HepG2 (cell line): ENCODE measurements around the gene ZMYND12. TPM values are rescaled to one million over a fixed set of nuclear protein-coding genes. Genes with fewer than 3 reads are reported as not detected.

Experiments used
- ATAC-seq: fragments of 200-7000 bp; cut with Tn5 transposase; 3 replicates; pipeline ENCODE4 v1.9.1; 2020; ENCODE audit warnings: mild to moderate bottlenecking, moderate library complexity
- BruUV-seq: library from RNA; stranded (reverse); fragments of 400-500 nt; replicated peaks from 2 replicates; lab custom pipeline; 2021; lab: Mats Ljungman, UMichigan
- CTCF ChIA-PET: fragments of 300-600 bp; formaldehyde crosslinking; extraction: SDS; loops from one replicate; lab custom pipeline; 2021; ENCODE audit warnings: low total read pairs, inconsistent platforms, low intra/inter-chr PET ratio; lab: Yijun Ruan, JAX
- POLR2A ChIA-PET: fragments of 350-600 bp; sonication (Branson Sonifier 250); formaldehyde crosslinking; loops from one replicate; lab custom pipeline; 2020; ENCODE audit warnings: antibody characterized with exemption, inconsistent platforms; lab: Yijun Ruan, JAX
- DNase-seq: peaks from one replicate; pipeline ENCODE4 v3.0.0-alpha.2; 2015; ENCODE audit warnings: low spot score
- FAIRE-seq: peaks from 3 replicates; lab custom pipeline; 2011; peaks lifted over from hg19 to GRCh38; lab: Jason Lieb, UNC
- H2AFZ ChIP-seq: one replicate; pipeline ENCODE4 v1.6.1; 2011; ENCODE audit warnings: low read length, inconsistent platforms
- H3K27ac ChIP-seq: fragments of 300-600 bp; 3 replicates; pipeline ENCODE4 v1.8.0; 2011; ENCODE audit warnings: mixed run types, mild to moderate bottlenecking, mixed read lengths, low read length, inconsistent platforms; ENCODE audit not compliant: insufficient read depth; ENCODE audit errors: extremely low read length
- H3K27me3 ChIP-seq, 2 experiments: fragments of 200-600 bp in 1 of 2; 2 replicates in 1 of 2; 3 replicates in 1 of 2; pipeline versions ENCODE4 v1.6.0 to v1.8.0; 2011; ENCODE audit warnings: low read length in 2 of 2, mild to moderate bottlenecking in 2 of 2, moderate library complexity in 2 of 2, inconsistent platforms in 1 of 2; ENCODE audit not compliant: insufficient read depth in 2 of 2, control insufficient read depth in 1 of 2
- H3K36me3 ChIP-seq, 2 experiments: fragments of 200-600 bp in 1 of 2; replicated peaks in 1 of 2; 2 replicates in 1 of 2; 3 replicates in 1 of 2; pipeline versions ENCODE4 v1.5.1 to v1.8.0; 2011; ENCODE audit warnings: low read length in 2 of 2, inconsistent platforms in 1 of 2; ENCODE audit not compliant: insufficient read depth in 2 of 2, control insufficient read depth in 1 of 2
- H3K4me1 ChIP-seq: 2 replicates; pipeline ENCODE4 v1.5.1; 2012; ENCODE audit warnings: low read length, inconsistent platforms; ENCODE audit not compliant: insufficient read depth
- H3K4me2 ChIP-seq: 2 replicates; pipeline ENCODE4 v1.6.0; 2011; ENCODE audit warnings: low read depth, low read length, inconsistent platforms
- H3K4me3 ChIP-seq, 3 experiments: fragments of 200-600 bp in 1 of 3; sonication (generic), shearing (Covaris generic) in 1 of 3; replicated peaks in 1 of 3; 2 replicates each; pipeline ENCODE4 v1.5.1; 2011 to 2016; ENCODE audit warnings: low read length in 3 of 3, inconsistent platforms in 2 of 3, low read depth in 2 of 3, mild to moderate bottlenecking in 2 of 3, control low read depth in 1 of 3, mixed read lengths in 1 of 3; ENCODE audit not compliant: insufficient read depth in 1 of 3
- H3K79me2 ChIP-seq: one replicate; pipeline ENCODE4 v1.6.1; 2011; ENCODE audit warnings: low read length, inconsistent platforms; ENCODE audit not compliant: insufficient read depth
- H3K9ac ChIP-seq: 2 replicates; pipeline ENCODE4 v1.6.0; 2011; ENCODE audit warnings: mild to moderate bottlenecking, low read depth, low read length, inconsistent platforms; ENCODE audit not compliant: insufficient read depth
- H3K9me3 ChIP-seq: 2 replicates; pipeline ENCODE4 v1.5.1; 2012; ENCODE audit warnings: mild to moderate bottlenecking, low read length
- H4K20me1 ChIP-seq: 2 replicates; pipeline ENCODE4 v1.6.0; 2011; ENCODE audit warnings: inconsistent platforms, mild to moderate bottlenecking, low read length, moderate library complexity; ENCODE audit not compliant: insufficient read depth
- FOXC1 ChIP-seq: sonication (generic); formaldehyde crosslinking; IDR thresholded peaks from 2 replicates; pipeline ENCODE4 v1.8.0; 2022; ENCODE audit warnings: mild to moderate bottlenecking, missing genetic modification reagents, borderline replicate concordance
- WGBS: methylation state at CpG from one replicate; pipeline ENCODE4 v1.1.6; 2017; ENCODE audit warnings: low lambda C conversion rate; 5-methylcytosine and 5-hydroxymethylcytosine counted together
- in situ Hi-C: cut with HindIII; loops from 2 replicates; pipeline ENCODE4 v1.10.0; 2017; ENCODE audit warnings: low pct_unique_long_range_greater_than_20kb; ENCODE audit not compliant: extremely low pct_ligation_motif_present
- intact Hi-C: fragments of 100-400 bp; cut with micrococcal nuclease; formaldehyde crosslinking; loops from one replicate; pipeline ENCODE4 v1.10.0; 2022; ENCODE audit not compliant: unreplicated experiment
- polyA plus RNA-seq, 8 experiments: library from polyadenylated mRNA; depleted of rRNA in 3 of 8; stranded (reverse) in 7 of 8; unstranded in 1 of 8; fragments of >200 nt; fragmentation: Illumina TruSeq in 4 of 8; extraction: Trizol in 4 of 8; gene quantifications; 2 replicates each; pipeline versions ENCODE4 v1.2.1 to v1.2.3, GENCODE V29; 2011 to 2016; ENCODE audit warnings: low read depth in 4 of 8, missing spikeins in 1 of 8, mixed read lengths in 1 of 8; ENCODE audit not compliant: insufficient read depth in 1 of 8
- total RNA-seq, 5 experiments: library from RNA; depleted of rRNA; stranded (reverse); fragments of >200 nt; fragmentation: Illumina TruSeq; extraction: Trizol; gene quantifications; 2 replicates each; pipeline ENCODE4 v1.2.3, GENCODE V29; 2016; ENCODE audit warnings: low read depth in 1 of 5
- TF ChIP-seq, protein P1 (sequence below): IDR thresholded peaks from 2 replicates; pipeline ENCODE4 v1.6.1; 2016; ENCODE audit warnings: mild to moderate bottlenecking, missing biosample characterization, missing genetic modification reagents
- TF ChIP-seq, protein P2 (sequence below): sonication (generic); formaldehyde crosslinking; IDR thresholded peaks from 2 replicates; pipeline ENCODE4 v1.4.0; 2020; ENCODE audit warnings: missing genetic modification reagents
- TF ChIP-seq, protein P3 (sequence below): sonication (generic); formaldehyde crosslinking; IDR thresholded peaks from 2 replicates; pipeline ENCODE4 v1.5.0; 2020; ENCODE audit warnings: mild to moderate bottlenecking, missing genetic modification reagents
- TF ChIP-seq, protein P4 (sequence below): sonication (generic); formaldehyde crosslinking; conservative IDR thresholded peaks from 2 replicates; pipeline ENCODE4 v1.8.1; 2023; ENCODE audit warnings: missing genetic modification reagents

ZMYND12 gene
- total and polyA plus RNA-seq, 2 of the 13 experiments (the other 11 are each of a cell fraction or from before 2014, with no cell fraction given), result 0.13 to 0.71 TPM

DNA sequence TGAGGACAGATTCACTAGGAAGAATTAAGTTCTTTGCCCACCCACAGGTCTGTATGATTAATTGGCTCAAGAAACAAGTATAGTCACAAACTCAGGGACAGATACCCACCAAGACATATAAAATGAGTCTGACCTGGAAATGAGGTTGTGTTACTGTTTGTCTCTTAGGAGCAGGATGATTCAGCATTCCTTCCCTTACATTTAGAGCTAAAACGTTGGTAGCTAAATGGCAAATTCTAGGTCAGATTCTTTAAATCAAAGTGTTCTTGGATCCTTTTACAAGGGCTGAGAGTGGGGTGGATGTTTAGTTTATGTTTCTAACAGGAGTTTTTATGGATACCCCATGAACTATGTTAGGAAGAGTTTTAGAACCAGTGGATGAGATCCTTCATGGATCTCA, 70.5 kb downstream of the ZMYND12 start (continued):
- TF ChIP-seq, protein P1, sequence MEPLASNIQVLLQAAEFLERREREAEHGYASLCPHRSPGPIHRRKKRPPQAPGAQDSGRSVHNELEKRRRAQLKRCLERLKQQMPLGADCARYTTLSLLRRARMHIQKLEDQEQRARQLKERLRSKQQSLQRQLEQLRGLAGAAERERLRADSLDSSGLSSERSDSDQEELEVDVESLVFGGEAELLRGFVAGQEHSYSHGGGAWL (CRISPR knock-in tag), result no peak
- TF ChIP-seq, protein P2, sequence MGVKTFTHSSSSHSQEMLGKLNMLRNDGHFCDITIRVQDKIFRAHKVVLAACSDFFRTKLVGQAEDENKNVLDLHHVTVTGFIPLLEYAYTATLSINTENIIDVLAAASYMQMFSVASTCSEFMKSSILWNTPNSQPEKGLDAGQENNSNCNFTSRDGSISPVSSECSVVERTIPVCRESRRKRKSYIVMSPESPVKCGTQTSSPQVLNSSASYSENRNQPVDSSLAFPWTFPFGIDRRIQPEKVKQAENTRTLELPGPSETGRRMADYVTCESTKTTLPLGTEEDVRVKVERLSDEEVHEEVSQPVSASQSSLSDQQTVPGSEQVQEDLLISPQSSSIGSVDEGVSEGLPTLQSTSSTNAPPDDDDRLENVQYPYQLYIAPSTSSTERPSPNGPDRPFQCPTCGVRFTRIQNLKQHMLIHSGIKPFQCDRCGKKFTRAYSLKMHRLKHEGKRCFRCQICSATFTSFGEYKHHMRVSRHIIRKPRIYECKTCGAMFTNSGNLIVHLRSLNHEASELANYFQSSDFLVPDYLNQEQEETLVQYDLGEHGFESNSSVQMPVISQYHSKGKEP (CRISPR knock-in tag), result no peak

DNA sequence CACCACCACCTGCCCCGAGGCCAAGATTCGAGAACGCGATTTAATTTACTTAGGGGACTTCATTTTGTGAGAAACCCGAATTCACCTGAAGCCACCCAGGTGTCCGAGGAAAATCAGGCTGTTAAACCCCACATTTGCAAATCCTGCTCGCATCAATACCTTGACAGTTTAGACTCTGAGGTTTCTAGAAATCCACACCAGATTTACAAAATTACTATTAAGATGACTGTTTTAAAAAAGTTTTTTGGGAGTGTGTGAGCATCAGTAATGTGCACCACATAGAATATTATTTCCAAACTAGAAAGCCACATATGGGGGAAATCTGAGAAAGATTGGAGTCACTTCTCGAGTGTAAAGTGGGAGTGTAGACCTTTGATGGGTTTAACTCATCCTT, 74.5 kb downstream of the ZMYND12 start:
- no peaks in the 10 kb centered on the region for H3K9me3 ChIP-seq
- no TSS peak for BruUV-seq
- 34% methylated on average over 8 of the region's 8 CpGs for WGBS
- POLR2A ChIA-PET, result no interaction called here
- DNase-seq, result no peak
- FAIRE-seq, result no peak
- H3K4me2 ChIP-seq, result peak overlapping the region; percentile 98
- CTCF ChIA-PET, result no interaction called here
- ATAC-seq, result no peak
- 0 out of 2 replicates have a peak, but pooled peaks have one; percentile 1 for TF ChIP-seq FOXC1 (CRISPR knock-in tag)
- TF ChIP-seq, protein P3, sequence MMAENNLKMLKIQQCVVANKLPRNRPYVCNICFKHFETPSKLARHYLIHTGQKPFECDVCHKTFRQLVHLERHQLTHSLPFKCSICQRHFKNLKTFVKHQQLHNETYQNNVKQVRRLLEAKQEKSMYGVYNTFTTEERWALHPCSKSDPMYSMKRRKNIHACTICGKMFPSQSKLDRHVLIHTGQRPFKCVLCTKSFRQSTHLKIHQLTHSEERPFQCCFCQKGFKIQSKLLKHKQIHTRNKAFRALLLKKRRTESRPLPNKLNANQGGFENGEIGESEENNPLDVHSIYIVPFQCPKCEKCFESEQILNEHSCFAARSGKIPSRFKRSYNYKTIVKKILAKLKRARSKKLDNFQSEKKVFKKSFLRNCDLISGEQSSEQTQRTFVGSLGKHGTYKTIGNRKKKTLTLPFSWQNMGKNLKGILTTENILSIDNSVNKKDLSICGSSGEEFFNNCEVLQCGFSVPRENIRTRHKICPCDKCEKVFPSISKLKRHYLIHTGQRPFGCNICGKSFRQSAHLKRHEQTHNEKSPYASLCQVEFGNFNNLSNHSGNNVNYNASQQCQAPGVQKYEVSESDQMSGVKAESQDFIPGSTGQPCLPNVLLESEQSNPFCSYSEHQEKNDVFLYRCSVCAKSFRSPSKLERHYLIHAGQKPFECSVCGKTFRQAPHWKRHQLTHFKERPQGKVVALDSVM, result no peak
- TF ChIP-seq, protein P4, sequence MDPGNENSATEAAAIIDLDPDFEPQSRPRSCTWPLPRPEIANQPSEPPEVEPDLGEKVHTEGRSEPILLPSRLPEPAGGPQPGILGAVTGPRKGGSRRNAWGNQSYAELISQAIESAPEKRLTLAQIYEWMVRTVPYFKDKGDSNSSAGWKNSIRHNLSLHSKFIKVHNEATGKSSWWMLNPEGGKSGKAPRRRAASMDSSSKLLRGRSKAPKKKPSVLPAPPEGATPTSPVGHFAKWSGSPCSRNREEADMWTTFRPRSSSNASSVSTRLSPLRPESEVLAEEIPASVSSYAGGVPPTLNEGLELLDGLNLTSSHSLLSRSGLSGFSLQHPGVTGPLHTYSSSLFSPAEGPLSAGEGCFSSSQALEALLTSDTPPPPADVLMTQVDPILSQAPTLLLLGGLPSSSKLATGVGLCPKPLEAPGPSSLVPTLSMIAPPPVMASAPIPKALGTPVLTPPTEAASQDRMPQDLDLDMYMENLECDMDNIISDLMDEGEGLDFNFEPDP (CRISPR knock-in tag), result 0 out of 2 replicates have a peak, but pooled peaks have one; percentile 80
- TF ChIP-seq, all 625 proteins: peak for 2
- H3K4me1 ChIP-seq, result peaks cover 20% of the 10 kb centered on the region
- H4K20me1 ChIP-seq, result no peaks in the 10 kb centered on the region
- peak overlapping the region; percentile 66 to 79 (median 78) for H3K4me3 ChIP-seq
- H3K27me3 ChIP-seq, result peaks cover 0 to 7% of the 10 kb centered on the region in 2 experiments; a peak in 2 of 5 replicates
- no peak overlapping the region for H3K27ac ChIP-seq
- H3K9ac ChIP-seq, result peak overlapping the region; percentile 47; the same call in 1 of the 2 replicates
- no peaks in the 10 kb centered on the region for H3K79me2 ChIP-seq
- intact Hi-C loops, result no loop called here
- peak overlapping the region; percentile 64 for H2AFZ ChIP-seq
- in situ Hi-C loops, result no loop called here
- no peaks in the 10 kb centered on the region for H3K36me3 ChIP-seq
